GM10266 (cell line): ENCODE results near the gene FMN2.
"Not testable (repeated sequence)": the region's sequence is repeated elsewhere in the genome, so short reads cannot be mapped to it uniquely, and the experiment has no call there.

Experiments used
- DNase-seq: peaks from one replicate; pipeline ENCODE4 v3.0.0; 2012; ENCODE audit errors: extremely low spot score
- CTCF ChIP-seq: IDR thresholded peaks from 2 replicates; pipeline ENCODE4 v1.5.1; 2012; ENCODE audit warnings: mild to moderate bottlenecking, low read depth; ENCODE audit not compliant: control insufficient read depth, insufficient read depth; ENCODE audit errors: missing control alignments

Gene FMN2

GRCh38 chr1:240258910-240259309, 167.2 kb downstream of the FMN2 start:
- no peak for DNase-seq
- no peak for TF ChIP-seq CTCF

- DNase-seq = not testable (repeated sequence)
Measured at GRCh38 chr1:240264494-240264893, 172.8 kb downstream of the FMN2 start.

- TF ChIP-seq CTCF = no peak
- DNase-seq = no peak
Measured at GRCh38 chr1:240271081-240271480, 179.4 kb downstream of the FMN2 start.

- no peak for DNase-seq
- TF ChIP-seq CTCF = no peak
Measured at GRCh38 chr1:240274569-240274968, 182.9 kb downstream of the FMN2 start.

- DNase-seq = not testable (repeated sequence)
Measured at GRCh38 chr1:240275219-240275618, 183.5 kb downstream of the FMN2 start.

GRCh38 chr1:240278082-240278481, 186.4 kb downstream of the FMN2 start:
- no peak for TF ChIP-seq CTCF
- DNase-seq = no peak

- no peak for TF ChIP-seq CTCF
- DNase-seq = no peak
Measured at GRCh38 chr1:240280560-240281322, 189.1 kb downstream of the FMN2 start.

GRCh38 chr1:240282061-240282830, 190.6 kb downstream of the FMN2 start:
- DNase-seq = no peak
- no peak for TF ChIP-seq CTCF
